SK-N-SH (cell line): ENCODE measurements around the gene NAXD.

Experiments used
- CHD2 ChIP-seq: fragments of 150-350 bp; IDR thresholded peaks from 2 replicates; pipeline ENCODE4 v1.6.1; 2018; ENCODE audit warnings: low read length; ENCODE audit not compliant: partially characterized antibody
- EP300 ChIP-seq, 2 experiments: IDR thresholded peaks; 2 replicates each; pipeline versions ENCODE4 v1.4.0 to v1.6.1; 2012; ENCODE audit warnings: borderline replicate concordance in 1 of 2, low read depth in 1 of 2, low read length in 1 of 2
- EZH2phosphoT487 ChIP-seq: fragments of 200-600 bp; sonication (generic); IDR thresholded peaks from 2 replicates; pipeline ENCODE4 v1.6.1; 2017; ENCODE audit warnings: low read depth, mixed run types, mild to moderate bottlenecking, antibody characterized with exemption, moderate library complexity, borderline replicate concordance
- FOSL2 ChIP-seq: IDR thresholded peaks from 2 replicates; pipeline ENCODE4 v1.4.0; 2012; ENCODE audit warnings: low read depth, mild to moderate bottlenecking, moderate library complexity, borderline replicate concordance
- NRF1 ChIP-seq: IDR thresholded peaks from 2 replicates; pipeline ENCODE4 v1.6.1; 2012; ENCODE audit warnings: low read depth, mild to moderate bottlenecking, low read length
- POLR2AphosphoS5 ChIP-seq: IDR thresholded peaks from 2 replicates; pipeline ENCODE4 v1.6.1; 2012; ENCODE audit warnings: low read depth, low read length
- RAD21 ChIP-seq: IDR thresholded peaks from 2 replicates; pipeline ENCODE4 v1.6.1; 2012; ENCODE audit warnings: mild to moderate bottlenecking, low read length
- RFX5 ChIP-seq: IDR thresholded peaks from 2 replicates; pipeline ENCODE4 v1.6.1; 2012; ENCODE audit warnings: mild to moderate bottlenecking, improper control_type of control experiment, low read length
- SMC3 ChIP-seq: IDR thresholded peaks from 2 replicates; pipeline ENCODE4 v1.6.1; 2012; ENCODE audit warnings: low read depth, low read length, improper control_type of control experiment
- TAF1 ChIP-seq: IDR thresholded peaks from 2 replicates; pipeline ENCODE4 v1.6.1; 2012; ENCODE audit warnings: low read depth, mild to moderate bottlenecking, low read length, moderate library complexity, borderline replicate concordance
- TF ChIP-seq, protein P1 (sequence below): fragments of 200-600 bp; sonication (generic); IDR thresholded peaks from 2 replicates; pipeline ENCODE4 v1.6.1; 2017; ENCODE audit warnings: antibody characterized with exemption, mild to moderate bottlenecking, moderate library complexity
- TF ChIP-seq, protein P2 (sequence below): IDR thresholded peaks from 2 replicates; pipeline ENCODE4; 2012
- TF ChIP-seq, protein P3 (sequence below): IDR thresholded peaks from 2 replicates; pipeline ENCODE4 v1.4.0; 2012; ENCODE audit warnings: low read depth
- TF ChIP-seq, protein P4 (sequence below): fragments of 150-350 bp; IDR thresholded peaks from 2 replicates; pipeline ENCODE4 v1.6.1; 2016; ENCODE audit warnings: mild to moderate bottlenecking, low read depth, low read length

DNA sequence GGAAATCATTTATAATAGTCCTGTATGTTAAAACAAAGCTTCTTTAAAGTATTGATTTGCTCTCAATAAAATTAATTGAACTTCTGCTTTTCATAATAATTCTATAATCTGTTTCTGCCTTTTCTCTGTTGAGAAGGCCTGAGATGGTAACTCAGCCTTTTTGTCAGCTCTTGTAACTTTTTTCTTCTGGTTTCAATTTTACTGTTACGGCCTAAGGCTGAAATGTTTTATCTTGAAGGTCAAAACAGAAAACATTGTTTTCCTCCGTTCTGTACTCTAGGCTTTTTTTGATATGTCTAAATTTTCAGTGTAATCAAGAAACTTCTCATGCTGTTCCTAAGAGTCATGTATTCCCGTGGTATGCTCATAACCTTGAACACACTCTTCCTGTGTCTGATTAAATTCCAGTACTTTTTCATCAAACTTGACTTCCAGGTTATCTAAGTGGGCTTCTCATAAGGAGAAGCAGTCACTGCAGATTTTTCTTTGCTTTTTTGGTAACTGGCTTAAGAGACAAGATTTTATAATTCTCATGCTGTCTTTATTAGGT lies 7.6 kb upstream of the NAXD start:
- TF ChIP-seq RAD21 (no peak), RFX5 (no peak), NRF1 (no peak), EP300 (IDR thresholded peaks at IDR 0.05; ENCODE audit: borderline replicate concordance in 1 of 2, low read depth in 1 of 2, low read length in 1 of 2) (no peak), POLR2AphosphoS5 (no peak), CHD2 (no peak), EZH2phosphoT487 (no peak), TAF1 (no peak), SMC3 (no peak), FOSL2 (no peak)
- TF ChIP-seq, protein P1, sequence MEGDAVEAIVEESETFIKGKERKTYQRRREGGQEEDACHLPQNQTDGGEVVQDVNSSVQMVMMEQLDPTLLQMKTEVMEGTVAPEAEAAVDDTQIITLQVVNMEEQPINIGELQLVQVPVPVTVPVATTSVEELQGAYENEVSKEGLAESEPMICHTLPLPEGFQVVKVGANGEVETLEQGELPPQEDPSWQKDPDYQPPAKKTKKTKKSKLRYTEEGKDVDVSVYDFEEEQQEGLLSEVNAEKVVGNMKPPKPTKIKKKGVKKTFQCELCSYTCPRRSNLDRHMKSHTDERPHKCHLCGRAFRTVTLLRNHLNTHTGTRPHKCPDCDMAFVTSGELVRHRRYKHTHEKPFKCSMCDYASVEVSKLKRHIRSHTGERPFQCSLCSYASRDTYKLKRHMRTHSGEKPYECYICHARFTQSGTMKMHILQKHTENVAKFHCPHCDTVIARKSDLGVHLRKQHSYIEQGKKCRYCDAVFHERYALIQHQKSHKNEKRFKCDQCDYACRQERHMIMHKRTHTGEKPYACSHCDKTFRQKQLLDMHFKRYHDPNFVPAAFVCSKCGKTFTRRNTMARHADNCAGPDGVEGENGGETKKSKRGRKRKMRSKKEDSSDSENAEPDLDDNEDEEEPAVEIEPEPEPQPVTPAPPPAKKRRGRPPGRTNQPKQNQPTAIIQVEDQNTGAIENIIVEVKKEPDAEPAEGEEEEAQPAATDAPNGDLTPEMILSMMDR, result no peak
- TF ChIP-seq, protein P2, sequence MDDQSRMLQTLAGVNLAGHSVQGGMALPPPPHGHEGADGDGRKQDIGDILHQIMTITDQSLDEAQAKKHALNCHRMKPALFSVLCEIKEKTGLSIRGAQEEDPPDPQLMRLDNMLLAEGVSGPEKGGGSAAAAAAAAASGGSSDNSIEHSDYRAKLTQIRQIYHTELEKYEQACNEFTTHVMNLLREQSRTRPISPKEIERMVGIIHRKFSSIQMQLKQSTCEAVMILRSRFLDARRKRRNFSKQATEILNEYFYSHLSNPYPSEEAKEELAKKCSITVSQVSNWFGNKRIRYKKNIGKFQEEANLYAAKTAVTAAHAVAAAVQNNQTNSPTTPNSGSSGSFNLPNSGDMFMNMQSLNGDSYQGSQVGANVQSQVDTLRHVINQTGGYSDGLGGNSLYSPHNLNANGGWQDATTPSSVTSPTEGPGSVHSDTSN, result no peak
- TF ChIP-seq, protein P3, sequence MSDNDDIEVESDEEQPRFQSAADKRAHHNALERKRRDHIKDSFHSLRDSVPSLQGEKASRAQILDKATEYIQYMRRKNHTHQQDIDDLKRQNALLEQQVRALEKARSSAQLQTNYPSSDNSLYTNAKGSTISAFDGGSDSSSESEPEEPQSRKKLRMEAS, result no peak
- TF ChIP-seq, protein P4, sequence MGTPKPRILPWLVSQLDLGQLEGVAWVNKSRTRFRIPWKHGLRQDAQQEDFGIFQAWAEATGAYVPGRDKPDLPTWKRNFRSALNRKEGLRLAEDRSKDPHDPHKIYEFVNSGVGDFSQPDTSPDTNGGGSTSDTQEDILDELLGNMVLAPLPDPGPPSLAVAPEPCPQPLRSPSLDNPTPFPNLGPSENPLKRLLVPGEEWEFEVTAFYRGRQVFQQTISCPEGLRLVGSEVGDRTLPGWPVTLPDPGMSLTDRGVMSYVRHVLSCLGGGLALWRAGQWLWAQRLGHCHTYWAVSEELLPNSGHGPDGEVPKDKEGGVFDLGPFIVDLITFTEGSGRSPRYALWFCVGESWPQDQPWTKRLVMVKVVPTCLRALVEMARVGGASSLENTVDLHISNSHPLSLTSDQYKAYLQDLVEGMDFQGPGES, result no peak
